Kidney (tissue), 14 donors: ENCODE results near the gene MEPE. TPM values are rescaled to one million over a fixed set of nuclear protein-coding genes. Genes with fewer than 3 reads are reported as not detected.

ENCODE experiments used
- DNase-seq, 5 donors: peaks; one replicate each; pipeline ENCODE4 v3.0.0-alpha.2; 2013 to 2020
- FAIRE-seq: peaks from 2 replicates; lab custom pipeline; 2012; peaks lifted over from hg19 to GRCh38; lab: Jason Lieb, UNC
- H3K27ac ChIP-seq, 2 donors: one replicate each; pipeline ENCODE4 v1.7.0; 2013; ENCODE audit warnings: low read depth in 2 of 2, low read length in 2 of 2, inconsistent platforms in 1 of 2
- H3K27me3 ChIP-seq: one replicate; pipeline ENCODE4 v1.7.1; 2013; ENCODE audit warnings: low read length, inconsistent platforms; ENCODE audit not compliant: control insufficient read depth, insufficient read depth
- H3K36me3 ChIP-seq, 3 donors: one replicate each; pipeline versions ENCODE4 v1.7.0 to v1.7.1; 2013; ENCODE audit warnings: low read length in 3 of 3, control low read depth in 1 of 3, inconsistent platforms in 1 of 3; ENCODE audit not compliant: insufficient read depth in 3 of 3, control insufficient read depth in 2 of 3
- H3K4me1 ChIP-seq, 3 donors: one replicate each; pipeline versions ENCODE4 v1.7.0 to v1.7.1; 2013; ENCODE audit warnings: low read length in 3 of 3, inconsistent platforms in 1 of 3, low read depth in 1 of 3; ENCODE audit not compliant: control insufficient read depth in 2 of 3, insufficient read depth in 2 of 3
- H3K4me3 ChIP-seq, 3 donors: one replicate each; pipeline versions ENCODE4 v1.7.0 to v1.8.1; 2013; ENCODE audit warnings: low read length in 3 of 3, control low read depth in 1 of 3, inconsistent platforms in 1 of 3
- H3K9ac ChIP-seq, 3 donors: one replicate each; pipeline versions ENCODE4 v1.7.0 to v1.7.1; 2013; ENCODE audit warnings: low read length in 3 of 3, control low read depth in 1 of 3, inconsistent platforms in 1 of 3
- H3K9me3 ChIP-seq, 3 donors: one replicate each; pipeline versions ENCODE4 v1.7.0 to v1.7.1; 2013; ENCODE audit warnings: low read length in 3 of 3, control low read depth in 1 of 3, inconsistent platforms in 1 of 3; ENCODE audit not compliant: control insufficient read depth in 2 of 3, insufficient read depth in 1 of 3
- intact Hi-C: fragments of 100-400 bp; cut with DNase I; formaldehyde crosslinking; loops from one replicate; pipeline ENCODE4 v1.11.1; 2022
- polyA plus RNA-seq: library from polyadenylated mRNA; stranded (reverse); fragments of 350-450 nt; fragmentation: Illumina TruSeq; extraction: RNeasy Lipid Tissue Mini Kit (QIAGEN cat#74804); gene quantifications from one replicate; pipeline ENCODE4 v1.2.3, GENCODE V29; 2014; ENCODE audit warnings: low read depth, low replicate concordance; ENCODE audit not compliant: insufficient read depth
- total RNA-seq: library from RNA; stranded (reverse); fragmentation: NEBNext Ultra II Directional; extraction: Animal tissue kit (Norgen Biotek cat#: 25700); gene quantifications from one replicate; pipeline ENCODE4 v1.2.1, GENCODE V29; 2021
- TF ChIP-seq, protein P1 (sequence below): IDR thresholded peaks from 3 replicates; pipeline ENCODE4 v1.5.1; 2012; ENCODE audit warnings: mild to moderate bottlenecking, moderate library complexity, borderline replicate concordance; ENCODE audit not compliant: insufficient read depth; ENCODE audit errors: extremely low read depth
- donor health status: control.
- donor health status: control.
- donor health status: control.
- donor health status: control.
- donor health status: control.
- donor health status: DM: yes; HTN: yes; CAD: no.
- donor health status: Normal renal cell carcinoma (clear cell type).

The MEPE gene
- total and polyA plus RNA-seq, 2 donors from 2014 or later = not detected

DNA sequence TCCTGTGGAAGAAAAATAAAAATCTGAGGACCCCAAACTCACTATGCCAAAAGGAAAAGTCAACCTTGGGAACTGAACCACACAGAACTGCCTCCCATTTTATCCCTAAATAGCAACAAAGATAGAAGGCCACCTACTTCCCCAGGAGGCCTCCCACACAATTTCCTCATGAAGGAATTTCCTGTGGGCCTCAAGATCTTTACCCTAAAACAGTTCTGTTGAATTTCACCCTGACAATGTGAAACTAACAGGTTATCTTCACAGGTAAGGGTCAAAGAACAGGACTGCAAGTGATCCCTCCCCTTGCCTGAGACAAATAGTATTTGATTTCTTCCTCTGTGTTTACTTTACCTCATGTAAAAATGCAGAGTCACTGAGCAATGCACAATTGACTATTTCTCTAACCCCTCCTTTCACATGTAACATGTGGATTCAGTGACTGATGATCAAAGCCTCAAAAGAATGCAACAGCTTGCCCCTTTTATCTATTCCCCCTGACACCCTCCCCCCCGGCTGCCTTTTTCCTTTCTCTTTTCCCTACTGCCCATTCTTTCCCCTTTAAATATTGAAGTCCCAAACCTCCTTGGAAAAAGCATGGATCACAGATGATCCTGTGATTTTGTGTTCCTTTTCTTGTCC is 33.3 kb downstream of the MEPE start:
- H3K36me3 ChIP-seq = no peaks in the 10 kb centered on the region
- H3K27ac ChIP-seq = peak overlapping the region; percentile 41 to 59
- no peak for DNase-seq
- peaks cover 0 to 8% (median 0%) of the 10 kb centered on the region in 3 donors for H3K4me1 ChIP-seq
- TF ChIP-seq, protein P1, sequence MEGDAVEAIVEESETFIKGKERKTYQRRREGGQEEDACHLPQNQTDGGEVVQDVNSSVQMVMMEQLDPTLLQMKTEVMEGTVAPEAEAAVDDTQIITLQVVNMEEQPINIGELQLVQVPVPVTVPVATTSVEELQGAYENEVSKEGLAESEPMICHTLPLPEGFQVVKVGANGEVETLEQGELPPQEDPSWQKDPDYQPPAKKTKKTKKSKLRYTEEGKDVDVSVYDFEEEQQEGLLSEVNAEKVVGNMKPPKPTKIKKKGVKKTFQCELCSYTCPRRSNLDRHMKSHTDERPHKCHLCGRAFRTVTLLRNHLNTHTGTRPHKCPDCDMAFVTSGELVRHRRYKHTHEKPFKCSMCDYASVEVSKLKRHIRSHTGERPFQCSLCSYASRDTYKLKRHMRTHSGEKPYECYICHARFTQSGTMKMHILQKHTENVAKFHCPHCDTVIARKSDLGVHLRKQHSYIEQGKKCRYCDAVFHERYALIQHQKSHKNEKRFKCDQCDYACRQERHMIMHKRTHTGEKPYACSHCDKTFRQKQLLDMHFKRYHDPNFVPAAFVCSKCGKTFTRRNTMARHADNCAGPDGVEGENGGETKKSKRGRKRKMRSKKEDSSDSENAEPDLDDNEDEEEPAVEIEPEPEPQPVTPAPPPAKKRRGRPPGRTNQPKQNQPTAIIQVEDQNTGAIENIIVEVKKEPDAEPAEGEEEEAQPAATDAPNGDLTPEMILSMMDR = no peak
- no peak overlapping the region for H3K4me3 ChIP-seq
- FAIRE-seq = no peak
- intact Hi-C loops = no loop called here
- no peaks in the 10 kb centered on the region for H3K27me3 ChIP-seq
- no peaks in the 10 kb centered on the region for H3K9me3 ChIP-seq
- H3K9ac ChIP-seq = no peak overlapping the region

- DNase-seq = no peak
- H3K4me3 ChIP-seq = no peak overlapping the region
- H3K4me1 ChIP-seq = peaks cover 0 to 14% (median 3%) of the 10 kb centered on the region in 3 donors
- H3K27ac ChIP-seq = no peak overlapping the region
- no peak overlapping the region for H3K9ac ChIP-seq
- H3K9me3 ChIP-seq = no peaks in the 10 kb centered on the region
- intact Hi-C loops = no loop called here
- H3K27me3 ChIP-seq = no peaks in the 10 kb centered on the region
- TF ChIP-seq, protein P1 = no peak
- no peaks in the 10 kb centered on the region for H3K36me3 ChIP-seq
- FAIRE-seq = no peak
Observed at GRCh38 chr4:87868522-87868921, 35.8 kb downstream of the MEPE start.

DNA sequence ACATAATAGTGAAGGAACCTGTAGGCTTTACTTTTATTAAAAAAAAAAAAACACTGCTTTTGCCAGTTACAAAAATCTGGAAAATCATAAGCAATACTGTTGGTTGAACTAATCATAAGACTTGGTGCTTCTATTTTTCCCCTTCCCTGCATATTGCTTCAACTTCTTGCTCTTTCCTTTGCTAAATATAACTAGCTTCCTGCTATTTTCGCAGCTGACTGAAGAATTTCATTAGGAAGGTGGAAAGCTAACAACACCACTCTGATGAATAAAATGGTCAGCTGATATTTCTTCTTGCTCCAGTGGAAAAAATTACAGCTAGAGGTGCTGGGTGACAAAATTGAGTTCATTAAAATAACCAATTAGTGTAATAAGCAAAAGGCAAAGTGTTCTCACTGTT is 39.3 kb downstream of the MEPE start:
- no peaks in the 10 kb centered on the region for H3K9me3 ChIP-seq
- DNase-seq (peak in 1 of 5 donors; percentile 32), FAIRE-seq (no peak)
- no peaks in the 10 kb centered on the region for H3K27me3 ChIP-seq
- intact Hi-C loops = no loop called here
- H3K4me1 ChIP-seq = peaks cover 0 to 7% (median 3%) of the 10 kb centered on the region in 3 donors
- peak overlapping the region in 1 of 2 donors; percentile 42 for H3K27ac ChIP-seq
- H3K36me3 ChIP-seq = no peaks in the 10 kb centered on the region
- TF ChIP-seq, protein P1 = no peak
- H3K4me3 ChIP-seq = no peak overlapping the region
- H3K9ac ChIP-seq = no peak overlapping the region

- Histone ChIP-seq H3K27me3 (no peaks in the 10 kb centered on the region), H3K9me3 (no peaks in the 10 kb centered on the region), H3K9ac (no peak overlapping the region), H3K27ac (no peak overlapping the region), H3K4me3 (no peak overlapping the region), H3K4me1 (peaks cover 0 to 7% (median 3%) of the 10 kb centered on the region in 3 donors), H3K36me3 (no peaks in the 10 kb centered on the region)
- TF ChIP-seq, protein P1 = no peak
- intact Hi-C loops = no loop called here
- FAIRE-seq (no peak), DNase-seq (no peak)
Observed at GRCh38 chr4:87875191-87875590, 42.4 kb downstream of the MEPE start.
